SK-N-MC (cell line): Measurements from ENCODE around the gene CCDC34.

Experiments
- EZH2 ChIP-seq: fragments of 200-600 bp; sonication (generic); IDR thresholded peaks from one replicate; pipeline ENCODE4 v1.6.1; 2017; ENCODE audit warnings: antibody characterized with exemption
- FOXP2 ChIP-seq: optimal IDR thresholded peaks from 2 replicates; pipeline ENCODE3; 2011; ENCODE audit warnings: mild to moderate bottlenecking, moderate library complexity; ENCODE audit not compliant: insufficient read depth; ENCODE audit errors: extremely low read length, control extremely low read depth
- POLR2AphosphoS5 ChIP-seq: IDR thresholded peaks from 2 replicates; pipeline ENCODE4 v1.6.1; 2012; ENCODE audit warnings: mild to moderate bottlenecking, low read depth, low read length, borderline replicate concordance

DNA sequence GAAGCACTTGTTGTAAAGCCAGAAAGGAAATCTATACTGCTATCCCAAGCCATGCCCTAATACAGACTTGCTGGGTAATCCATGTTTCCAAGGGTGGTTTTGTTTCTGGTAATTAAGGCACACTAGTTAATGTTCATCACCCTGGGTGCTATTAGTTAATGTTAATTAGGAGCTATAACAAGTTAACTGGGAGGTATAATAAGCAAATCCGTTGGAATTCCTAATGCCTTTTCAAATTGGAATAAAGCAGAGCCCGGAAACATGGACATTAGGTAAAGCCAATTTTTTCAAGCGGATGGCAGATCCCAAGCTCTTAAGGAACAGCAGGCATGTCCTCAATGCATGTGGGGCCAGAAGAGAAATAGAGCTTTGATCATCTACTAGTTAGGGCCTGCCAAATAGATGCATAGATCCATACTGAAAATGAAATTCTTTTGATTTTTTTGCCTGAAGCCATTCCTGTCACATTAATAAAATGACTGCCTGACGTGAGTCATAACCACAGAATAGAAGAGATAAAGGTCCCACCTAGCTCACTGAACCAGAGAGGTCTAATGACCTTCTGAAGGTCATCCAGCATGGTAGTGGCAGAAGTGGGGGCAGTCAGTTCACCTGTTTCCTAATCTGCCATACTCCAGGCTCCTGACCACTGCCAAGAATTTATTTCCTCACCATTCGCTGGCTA, 28.5 kb upstream of the CCDC34 start:
- TF ChIP-seq POLR2AphosphoS5 (no peak), EZH2 (no peak), FOXP2 (no peak)
